Measurements from ENCODE around the gene FBXO24.

The FBXO24 gene

GRCh38 chr7:100629117-100629716 is 43.1 kb downstream of the FBXO24 start:
- Histone ChIP-seq H3K27me3 (ENCODE audit: control insufficient read depth in 1 of 2, insufficient read depth in 1 of 2, low read length in 2 of 2) (peaks cover 27 to 29% of the 10 kb centered on the region in 2 experiments), H2AFZ (ENCODE audit: low read depth, low read length) (no peak overlapping the region), H4K91ac (ENCODE audit: low read length) (no peak overlapping the region), H3K18ac (ENCODE audit: low read depth in 1 of 2, low read length in 2 of 2) (no peak overlapping the region), H3K4me1 (ENCODE audit: control insufficient read depth, insufficient read depth, low read depth, low read length) (peaks cover 19% of the 10 kb centered on the region), H3K27ac (ENCODE audit: low read length, poor library complexity, severe bottlenecking) (no peak overlapping the region), H2BK5ac (ENCODE audit: low read depth, low read length, poor library complexity, severe bottlenecking) (no peak overlapping the region), H3K36me3 (ENCODE audit: control insufficient read depth in 1 of 2, insufficient read depth in 2 of 2, low read depth in 1 of 2, low read length in 2 of 2) (no peaks in the 10 kb centered on the region), H3K4me3 (ENCODE audit: insufficient read depth in 1 of 2, low read depth in 1 of 2, low read length in 2 of 2) (no peak overlapping the region), H3K9ac (ENCODE audit: low read length) (no peak overlapping the region), H4K8ac (ENCODE audit: low read length) (no peak overlapping the region), H3K4me2 (ENCODE audit: low read length, poor library complexity, severe bottlenecking) (no peak overlapping the region), H2BK12ac (ENCODE audit: low read length in 2 of 2) (no peak overlapping the region), H3K79me1 (replicated peaks; ENCODE audit: low read length, poor library complexity, severe bottlenecking) (no peaks in the 10 kb centered on the region), H2AK5ac (ENCODE audit: low read length, severe bottlenecking) (no peak overlapping the region), H3K4ac (ENCODE audit: low read depth in 1 of 2, low read length in 2 of 2) (no peak overlapping the region), H2BK15ac (ENCODE audit: low read depth, poor library complexity, severe bottlenecking) (no peak overlapping the region), H3K9me3 (ENCODE audit: control insufficient read depth, low read length) (no peaks in the 10 kb centered on the region), H3K23ac (ENCODE audit: low read length in 2 of 2) (no peak overlapping the region), H2BK120ac (ENCODE audit: low read depth, low read length) (no peak overlapping the region), H3K14ac (ENCODE audit: low read length in 2 of 2) (no peak overlapping the region)
- 61% methylated on average over 11 of the region's 11 CpGs for WGBS
- DNase-seq: peak; percentile 39

- no peak for DNase-seq
- Histone ChIP-seq H3K23ac (ENCODE audit: low read length in 2 of 2) (no peak overlapping the region), H3K9ac (ENCODE audit: low read length) (no peak overlapping the region), H3K4me1 (ENCODE audit: control insufficient read depth, insufficient read depth, low read depth, low read length) (peaks cover 19% of the 10 kb centered on the region), H3K27ac (ENCODE audit: low read length, poor library complexity, severe bottlenecking) (no peak overlapping the region), H3K27me3 (ENCODE audit: control insufficient read depth in 1 of 2, insufficient read depth in 1 of 2, low read length in 2 of 2) (peaks cover 35 to 37% of the 10 kb centered on the region in 2 experiments), H3K4ac (ENCODE audit: low read depth in 1 of 2, low read length in 2 of 2) (no peak overlapping the region), H2AFZ (ENCODE audit: low read depth, low read length) (no peak overlapping the region), H4K91ac (ENCODE audit: low read length) (no peak overlapping the region), H3K36me3 (ENCODE audit: control insufficient read depth in 1 of 2, insufficient read depth in 2 of 2, low read depth in 1 of 2, low read length in 2 of 2) (no peaks in the 10 kb centered on the region), H2BK5ac (ENCODE audit: low read depth, low read length, poor library complexity, severe bottlenecking) (no peak overlapping the region), H2AK5ac (ENCODE audit: low read length, severe bottlenecking) (no peak overlapping the region), H2BK15ac (ENCODE audit: low read depth, poor library complexity, severe bottlenecking) (no peak overlapping the region), H4K8ac (ENCODE audit: low read length) (no peak overlapping the region), H3K9me3 (ENCODE audit: control insufficient read depth, low read length) (no peaks in the 10 kb centered on the region), H3K79me1 (replicated peaks; ENCODE audit: low read length, poor library complexity, severe bottlenecking) (no peaks in the 10 kb centered on the region), H2BK12ac (ENCODE audit: low read length in 2 of 2) (no peak overlapping the region), H3K14ac (ENCODE audit: low read length in 2 of 2) (no peak overlapping the region), H2BK120ac (ENCODE audit: low read depth, low read length) (no peak overlapping the region), H3K18ac (ENCODE audit: low read depth in 1 of 2, low read length in 2 of 2) (no peak overlapping the region), H3K4me2 (ENCODE audit: low read length, poor library complexity, severe bottlenecking) (no peak overlapping the region), H3K4me3 (ENCODE audit: insufficient read depth in 1 of 2, low read depth in 1 of 2, low read length in 2 of 2) (no peak overlapping the region)
- 98% methylated on average over 4 of the region's 4 CpGs for WGBS
Observed at GRCh38 chr7:100630066-100630465, 43.9 kb downstream of the FBXO24 start.

GRCh38 chr7:100632951-100633717 is 47.0 kb downstream of the FBXO24 start:
- Histone ChIP-seq H2BK12ac (ENCODE audit: low read length in 2 of 2) (no peak overlapping the region), H2BK120ac (ENCODE audit: low read depth, low read length) (peak overlapping the region; percentile 37), H3K23ac (ENCODE audit: low read length in 2 of 2) (peak overlapping the region in 1 of 2 experiments; percentile 75), H3K14ac (ENCODE audit: low read length in 2 of 2) (no peak overlapping the region), H3K9ac (ENCODE audit: low read length) (peak overlapping the region; percentile 54), H3K27me3 (ENCODE audit: control insufficient read depth in 1 of 2, insufficient read depth in 1 of 2, low read length in 2 of 2) (peaks cover 32 to 39% of the 10 kb centered on the region in 2 experiments), H2BK5ac (ENCODE audit: low read depth, low read length, poor library complexity, severe bottlenecking) (no peak overlapping the region), H2AK5ac (ENCODE audit: low read length, severe bottlenecking) (no peak overlapping the region), H3K36me3 (ENCODE audit: control insufficient read depth in 1 of 2, insufficient read depth in 2 of 2, low read depth in 1 of 2, low read length in 2 of 2) (no peaks in the 10 kb centered on the region), H3K4me3 (ENCODE audit: insufficient read depth in 1 of 2, low read depth in 1 of 2, low read length in 2 of 2) (peak overlapping the region; percentile 41 to 69), H2AFZ (ENCODE audit: low read depth, low read length) (peak overlapping the region; percentile 69), H3K79me1 (replicated peaks; ENCODE audit: low read length, poor library complexity, severe bottlenecking) (no peaks in the 10 kb centered on the region), H2BK15ac (ENCODE audit: low read depth, poor library complexity, severe bottlenecking) (no peak overlapping the region), H4K8ac (ENCODE audit: low read length) (peak overlapping the region; percentile 89), H3K4me2 (ENCODE audit: low read length, poor library complexity, severe bottlenecking) (peak overlapping the region; percentile 41), H3K4ac (ENCODE audit: low read depth in 1 of 2, low read length in 2 of 2) (no peak overlapping the region), H3K4me1 (ENCODE audit: control insufficient read depth, insufficient read depth, low read depth, low read length) (peaks cover 8% of the 10 kb centered on the region), H3K9me3 (ENCODE audit: control insufficient read depth, low read length) (no peaks in the 10 kb centered on the region), H3K27ac (ENCODE audit: low read length, poor library complexity, severe bottlenecking) (no peak overlapping the region), H3K18ac (ENCODE audit: low read depth in 1 of 2, low read length in 2 of 2) (peak overlapping the region in 1 of 2 experiments; percentile 50), H4K91ac (ENCODE audit: low read length) (peak overlapping the region; percentile 78)
- 2% methylated on average over 70 of the region's 72 CpGs for WGBS
- peak; percentile 42 for DNase-seq

- Histone ChIP-seq H3K14ac (ENCODE audit: low read length in 2 of 2) (no peak overlapping the region), H4K8ac (ENCODE audit: low read length) (no peak overlapping the region), H2AFZ (ENCODE audit: low read depth, low read length) (no peak overlapping the region), H3K4me2 (ENCODE audit: low read length, poor library complexity, severe bottlenecking) (no peak overlapping the region), H3K9me3 (ENCODE audit: control insufficient read depth, low read length) (no peaks in the 10 kb centered on the region), H3K4ac (ENCODE audit: low read depth in 1 of 2, low read length in 2 of 2) (no peak overlapping the region), H2BK15ac (ENCODE audit: low read depth, poor library complexity, severe bottlenecking) (no peak overlapping the region), H2AK5ac (ENCODE audit: low read length, severe bottlenecking) (no peak overlapping the region), H2BK120ac (ENCODE audit: low read depth, low read length) (no peak overlapping the region), H3K27me3 (ENCODE audit: control insufficient read depth in 1 of 2, insufficient read depth in 1 of 2, low read length in 2 of 2) (peaks cover 15 to 56% of the 10 kb centered on the region in 2 experiments), H3K4me1 (ENCODE audit: control insufficient read depth, insufficient read depth, low read depth, low read length) (no peaks in the 10 kb centered on the region), H3K18ac (ENCODE audit: low read depth in 1 of 2, low read length in 2 of 2) (no peak overlapping the region), H3K23ac (ENCODE audit: low read length in 2 of 2) (no peak overlapping the region), H3K27ac (ENCODE audit: low read length, poor library complexity, severe bottlenecking) (no peak overlapping the region), H3K36me3 (ENCODE audit: control insufficient read depth in 1 of 2, insufficient read depth in 2 of 2, low read depth in 1 of 2, low read length in 2 of 2) (no peaks in the 10 kb centered on the region), H3K9ac (ENCODE audit: low read length) (no peak overlapping the region), H3K79me1 (replicated peaks; ENCODE audit: low read length, poor library complexity, severe bottlenecking) (no peaks in the 10 kb centered on the region), H2BK12ac (ENCODE audit: low read length in 2 of 2) (no peak overlapping the region), H2BK5ac (ENCODE audit: low read depth, low read length, poor library complexity, severe bottlenecking) (no peak overlapping the region), H4K91ac (ENCODE audit: low read length) (no peak overlapping the region), H3K4me3 (ENCODE audit: insufficient read depth in 1 of 2, low read depth in 1 of 2, low read length in 2 of 2) (no peak overlapping the region)
- WGBS: 88% methylated on average over 16 of the region's 17 CpGs
- DNase-seq: no peak
Observed at GRCh38 chr7:100639995-100640516, 53.9 kb downstream of the FBXO24 start.
